Astrocyte of the cerebellum (primary cell): ENCODE results near the gene PSD.
"Not testable (repeated sequence)": the region's sequence is repeated elsewhere in the genome, so short reads cannot be mapped to it uniquely, and the experiment has no call there.

Experiments
- DNase-seq: peaks from one replicate; pipeline ENCODE4 v3.0.0-alpha.2; 2011; ENCODE audit warnings: low read depth
- H3K4me3 ChIP-seq: 2 replicates; pipeline ENCODE4 v1.5.1; 2011; ENCODE audit warnings: mild to moderate bottlenecking, low read depth, low read length, moderate library complexity
- CTCF ChIP-seq: IDR thresholded peaks from 2 replicates; pipeline ENCODE4 v1.5.1; 2012; ENCODE audit warnings: low read length, low read depth, moderate library complexity, mild to moderate bottlenecking; ENCODE audit errors: missing control alignments
- in situ Hi-C: cut with HindIII; loops from 2 replicates; pipeline ENCODE4 v1.10.0; 2017; ENCODE audit warnings: low sequenced_read_pairs

Gene PSD

GRCh38 chr10:102461187-102462054, 42.8 kb upstream of the PSD start:
- in situ Hi-C loops, result no loop called here
- DNase-seq, result peak; percentile 64
- TF ChIP-seq CTCF, result no peak
- H3K4me3 ChIP-seq, result peak overlapping the region; percentile 49

- TF ChIP-seq CTCF, result no peak
- peak overlapping the region; percentile 49 for H3K4me3 ChIP-seq
- in situ Hi-C loops, result no loop called here
- no peak for DNase-seq
Measured at GRCh38 chr10:102460836-102461186, 42.2 kb upstream of the PSD start.

- TF ChIP-seq CTCF, result no peak
- H3K4me3 ChIP-seq, result no peak overlapping the region
- no peak for DNase-seq
- in situ Hi-C loops, result no loop called here
Measured at GRCh38 chr10:102458656-102459055, 40.1 kb upstream of the PSD start.

- no peak for DNase-seq
- TF ChIP-seq CTCF, result no peak
- in situ Hi-C loops, result no loop called here
- no peak overlapping the region for H3K4me3 ChIP-seq
Measured at GRCh38 chr10:102457591-102458150, 39.1 kb upstream of the PSD start.

- peak; percentile 38 for DNase-seq
- in situ Hi-C loops, result no loop called here
- TF ChIP-seq CTCF, result no peak
Measured at GRCh38 chr10:102455893-102456471, 37.4 kb upstream of the PSD start.

GRCh38 chr10:102454662-102455487, 36.3 kb upstream of the PSD start:
- DNase-seq, in situ Hi-C loops, H3K4me3 ChIP-seq: not testable (repeated sequence)

More at GRCh38 chr10:102455893-102456471, 37.4 kb upstream of the PSD start:
- no peak overlapping the region for H3K4me3 ChIP-seq
